HG02623 (cell line): ENCODE results near the gene ACTA2.

Experiments
- ATAC-seq: cut with Tn5 transposase; IDR thresholded peaks from one replicate; pipeline ENCODE4 v1.9.1; 2021; ENCODE audit warnings: moderate library complexity; ENCODE audit not compliant: unreplicated experiment

Gene ACTA2

GRCh38 chr10:88981435-88981834 is 28.9 kb upstream of the ACTA2 start:
- no peak for ATAC-seq

GRCh38 chr10:88980800-88981199 is 28.2 kb upstream of the ACTA2 start:
- no peak for ATAC-seq

- no peak for ATAC-seq
Measured at GRCh38 chr10:88980247-88980646, 27.7 kb upstream of the ACTA2 start.

- no peak for ATAC-seq
Measured at GRCh38 chr10:88979603-88980002, 27.0 kb upstream of the ACTA2 start.

GRCh38 chr10:88979153-88979562 is 26.6 kb upstream of the ACTA2 start:
- no peak for ATAC-seq

GRCh38 chr10:88978463-88978862 is 25.9 kb upstream of the ACTA2 start:
- no peak for ATAC-seq

GRCh38 chr10:88975377-88975720 is 22.8 kb upstream of the ACTA2 start:
- no peak for ATAC-seq

GRCh38 chr10:88974446-88975376 is 22.1 kb upstream of the ACTA2 start:
- no peak for ATAC-seq

- ATAC-seq, result no peak
Measured at GRCh38 chr10:88974012-88974411, 21.4 kb upstream of the ACTA2 start.

- no peak for ATAC-seq
Measured at GRCh38 chr10:88971221-88972061, 18.9 kb upstream of the ACTA2 start.

- ATAC-seq, result no peak
Measured at GRCh38 chr10:88968391-88968790, 15.8 kb upstream of the ACTA2 start.

GRCh38 chr10:88966797-88967196 is 14.2 kb upstream of the ACTA2 start:
- ATAC-seq, result no peak

GRCh38 chr10:88964869-88965415 is 12.4 kb upstream of the ACTA2 start:
- no peak for ATAC-seq

GRCh38 chr10:88964360-88964759 is 11.8 kb upstream of the ACTA2 start:
- no peak for ATAC-seq

- ATAC-seq, result no peak
Measured at GRCh38 chr10:88963318-88963717, 10.7 kb upstream of the ACTA2 start.

- ATAC-seq, result no peak
Measured at GRCh38 chr10:88962336-88962735, 9.8 kb upstream of the ACTA2 start.

GRCh38 chr10:88961266-88961665 is 8.7 kb upstream of the ACTA2 start:
- ATAC-seq, result no peak

GRCh38 chr10:88960802-88961201 is 8.2 kb upstream of the ACTA2 start:
- ATAC-seq, result no peak

- ATAC-seq, result no peak
Measured at GRCh38 chr10:88958721-88959120, 6.1 kb upstream of the ACTA2 start.

- ATAC-seq, result no peak
Measured at GRCh38 chr10:88957381-88957780, 4.8 kb upstream of the ACTA2 start.

- no peak for ATAC-seq
Measured at GRCh38 chr10:88954458-88955083, 2.0 kb upstream of the ACTA2 start.
